Metanephros (tissue), 1 donor: ENCODE data around the gene NPR3. TPM values are rescaled to one million over a fixed set of nuclear protein-coding genes. Genes with fewer than 3 reads are reported as not detected.

Experiments
- total RNA-seq: library from RNA; depleted of rRNA; stranded (reverse); fragments of >200 nt; gene quantifications from one replicate; pipeline ENCODE4 v1.2.3, GENCODE V29; 2014

NPR3 gene, protein sequence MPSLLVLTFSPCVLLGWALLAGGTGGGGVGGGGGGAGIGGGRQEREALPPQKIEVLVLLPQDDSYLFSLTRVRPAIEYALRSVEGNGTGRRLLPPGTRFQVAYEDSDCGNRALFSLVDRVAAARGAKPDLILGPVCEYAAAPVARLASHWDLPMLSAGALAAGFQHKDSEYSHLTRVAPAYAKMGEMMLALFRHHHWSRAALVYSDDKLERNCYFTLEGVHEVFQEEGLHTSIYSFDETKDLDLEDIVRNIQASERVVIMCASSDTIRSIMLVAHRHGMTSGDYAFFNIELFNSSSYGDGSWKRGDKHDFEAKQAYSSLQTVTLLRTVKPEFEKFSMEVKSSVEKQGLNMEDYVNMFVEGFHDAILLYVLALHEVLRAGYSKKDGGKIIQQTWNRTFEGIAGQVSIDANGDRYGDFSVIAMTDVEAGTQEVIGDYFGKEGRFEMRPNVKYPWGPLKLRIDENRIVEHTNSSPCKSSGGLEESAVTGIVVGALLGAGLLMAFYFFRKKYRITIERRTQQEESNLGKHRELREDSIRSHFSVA
- total RNA-seq = 27.6 TPM

DNA sequence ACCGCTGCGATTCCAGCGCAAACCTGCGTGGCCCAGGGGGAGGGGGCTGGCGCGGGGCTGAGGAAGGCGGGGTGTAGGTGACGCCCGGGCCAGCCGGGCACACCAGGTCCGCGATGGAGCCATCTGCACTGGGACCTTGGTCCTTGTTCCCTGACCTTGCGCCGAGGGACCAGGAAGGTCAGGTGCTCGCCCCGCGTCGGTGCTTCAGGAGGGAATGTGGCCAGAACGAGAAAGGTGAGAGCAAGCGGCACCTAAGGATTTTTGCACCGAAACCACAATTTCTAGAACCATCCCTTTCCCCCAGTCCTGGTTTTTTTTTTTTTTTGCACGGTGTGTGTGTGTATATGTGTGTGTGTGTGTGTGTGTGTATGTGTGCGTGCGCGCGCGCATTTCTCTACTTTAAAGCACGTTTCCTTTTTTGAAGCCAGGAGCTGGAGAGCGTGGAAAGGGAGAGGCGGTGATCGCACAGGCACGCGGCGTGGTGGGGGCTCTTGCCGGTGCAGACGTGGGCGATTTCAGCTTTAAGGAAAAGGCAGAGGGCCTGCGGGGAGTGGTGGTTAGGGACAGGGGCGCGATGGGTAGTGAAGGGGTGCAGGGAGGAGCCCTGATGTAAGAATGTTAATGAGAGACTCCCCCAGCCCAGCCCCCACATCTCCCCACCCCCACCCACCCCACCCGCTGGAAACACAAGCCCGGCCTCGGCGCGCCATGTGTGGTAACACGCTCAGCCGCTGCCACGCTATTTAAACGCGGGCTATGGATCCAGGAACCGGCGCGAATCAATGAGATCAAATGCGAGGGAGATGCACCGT is at the start of gene NPR3:
TSS of gene NPR3 (plus strand) at position 772 of the 812 bp plus-strand sequence. CDS start 456 bp downstream, outside the sequence.

Other genes starting within 250 kb of the NPR3 start
- gene SUB1, start 125.8 kb upstream of the NPR3 start, total RNA-seq = 83.3 TPM